Activated CD4-positive, alpha-beta T cell treated with anti-CD3 and anti-CD28 coated beads, Interleukin-10, Interleukin-2, amounts not matched to agents 100 ng/mL and 50 ng/mL, durations not matched to agents 16 hours and 8 hours (primary cell): ENCODE measurements around the gene PTBP2.
"Not testable (repeated sequence)": the region's sequence is repeated elsewhere in the genome, so short reads cannot be mapped to it uniquely, and the experiment has no call there.

Source experiments
- DNase-seq: peaks from one replicate; pipeline ENCODE4 v3.0.0-alpha.2; 2020

PTBP2 gene

DNA sequence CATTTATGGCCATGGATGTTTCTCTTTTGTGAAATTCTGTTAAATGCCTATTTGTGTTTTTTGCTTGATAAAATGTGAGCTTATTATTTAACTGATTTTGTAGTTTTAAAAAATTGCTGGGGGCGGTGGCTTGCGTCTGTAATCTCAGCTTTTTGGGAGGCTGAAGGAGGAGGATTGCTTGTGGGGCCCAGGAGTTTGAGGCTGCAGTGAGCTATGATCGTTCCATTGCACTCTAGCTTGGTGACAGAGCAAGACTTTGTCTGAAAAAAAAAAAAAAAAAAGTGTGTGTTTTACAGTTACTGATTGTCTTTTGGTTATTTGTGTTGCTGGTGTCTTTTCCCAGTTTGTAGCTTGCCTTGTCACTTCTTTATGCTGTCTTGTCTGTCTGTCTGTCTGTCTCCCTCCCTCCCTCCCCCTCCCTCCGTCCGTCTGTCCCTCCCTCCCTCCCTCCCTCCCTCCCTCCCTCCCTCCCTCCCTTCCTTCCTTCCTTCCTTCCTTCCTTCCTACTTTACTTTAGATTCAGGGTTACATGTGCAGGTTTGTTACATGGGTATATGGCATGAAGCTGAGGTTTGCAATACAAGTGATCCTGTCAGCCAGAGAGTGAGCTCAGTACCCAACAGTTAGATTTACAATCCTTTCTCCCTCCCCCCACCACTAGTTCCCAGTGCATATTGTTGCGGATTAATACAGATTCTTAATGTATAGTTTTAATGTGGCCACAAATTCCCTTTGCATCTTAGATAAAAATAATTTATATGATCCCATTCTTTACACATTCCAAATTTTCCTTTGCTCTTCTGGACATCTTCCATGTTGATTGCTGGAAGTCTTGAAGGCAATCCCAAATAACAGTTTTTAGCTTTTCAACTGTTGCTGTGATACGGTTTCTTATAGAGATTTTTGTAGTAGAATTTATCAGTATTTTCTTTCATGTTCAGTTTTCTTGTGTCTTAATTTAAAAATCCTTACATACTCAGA lies 25.1 kb downstream of the PTBP2 start:
- no peak for DNase-seq

DNA sequence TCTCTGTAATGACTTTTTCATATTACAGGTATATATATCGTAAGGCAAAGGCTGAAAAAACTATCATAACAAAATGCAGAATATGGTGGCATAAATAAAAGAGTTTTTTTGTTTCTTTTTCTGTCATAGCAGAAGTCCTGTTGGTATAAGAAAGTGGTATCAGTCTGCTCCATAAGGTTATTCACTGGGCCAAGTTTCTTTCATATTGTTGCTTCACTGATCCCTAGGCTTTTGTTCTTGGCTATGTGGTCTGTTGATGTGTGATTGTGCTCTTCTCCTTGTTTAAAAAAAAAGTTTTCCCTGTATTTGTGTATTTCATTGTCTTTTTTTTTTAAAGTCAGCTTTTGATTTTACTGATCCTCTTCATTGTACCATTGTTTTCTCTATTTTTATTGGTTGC lies 26.0 kb downstream of the PTBP2 start:
- DNase-seq = no peak

DNA sequence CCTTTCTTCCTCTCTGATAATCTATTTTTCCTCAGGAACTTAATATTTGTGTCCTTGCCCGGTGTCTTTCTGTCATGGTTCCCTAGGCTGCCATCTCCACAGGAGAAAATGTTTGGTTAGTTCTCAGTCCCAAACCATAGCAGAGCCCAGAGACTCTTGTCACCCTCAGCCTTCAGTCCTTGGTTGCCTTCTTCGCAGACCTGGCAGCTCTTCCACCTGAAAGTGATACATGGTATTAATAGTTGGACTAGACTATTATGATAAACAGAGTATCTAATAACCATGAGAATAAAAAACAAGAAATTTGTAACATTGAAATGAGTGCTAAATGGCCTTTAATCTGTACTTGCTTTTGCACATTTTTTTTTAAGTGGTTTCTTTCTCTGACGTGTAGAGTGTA lies 26.5 kb downstream of the PTBP2 start:
- no peak for DNase-seq

DNA sequence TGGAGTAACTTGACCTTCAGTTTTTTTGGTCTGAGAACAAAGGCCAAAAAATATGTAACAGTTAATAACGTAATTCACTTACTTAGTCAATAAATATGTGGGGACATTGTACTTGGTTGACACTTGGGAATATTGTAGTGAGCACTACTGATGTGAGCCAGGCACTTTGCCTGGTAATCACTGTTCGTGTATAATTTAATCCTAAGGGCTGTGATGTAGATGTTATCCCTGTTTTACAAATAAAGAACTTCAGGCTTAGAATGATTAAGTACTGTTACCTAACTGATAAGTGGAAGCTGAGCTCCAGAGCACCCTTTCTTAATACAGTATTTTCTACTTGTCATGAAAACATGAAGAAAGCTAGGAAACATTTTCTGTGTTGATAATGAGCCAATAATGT lies 28.0 kb downstream of the PTBP2 start:
- no peak for DNase-seq

- no peak for DNase-seq
Measured at GRCh38 chr1:96752394-96752793, 30.8 kb downstream of the PTBP2 start.

- no peak for DNase-seq
Measured at GRCh38 chr1:96756789-96757188, 35.2 kb downstream of the PTBP2 start.

GRCh38 chr1:96762586-96762985 lies 41.0 kb downstream of the PTBP2 start:
- DNase-seq = not testable (repeated sequence)

DNA sequence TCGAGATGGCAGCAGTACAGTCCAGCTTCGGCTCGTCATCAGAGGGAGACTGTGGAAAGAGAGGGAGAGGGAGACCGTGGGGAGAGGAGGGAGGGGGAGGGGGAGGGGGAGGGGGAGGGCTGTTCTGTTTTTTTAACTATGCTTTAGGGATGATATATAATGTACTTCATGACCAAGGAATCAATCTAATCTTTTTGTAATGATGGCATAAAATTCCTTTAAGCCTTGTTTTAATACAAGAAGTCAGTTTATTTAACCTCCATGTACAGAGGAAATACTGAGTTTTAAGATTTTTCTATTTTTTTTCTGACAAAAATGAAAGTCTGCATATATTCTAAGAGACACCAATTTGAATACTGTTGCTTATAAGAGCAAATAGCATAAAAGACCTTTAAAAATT lies 41.9 kb downstream of the PTBP2 start:
- DNase-seq = no peak

GRCh38 chr1:96764469-96764868 lies 42.9 kb downstream of the PTBP2 start:
- DNase-seq = no peak

DNA sequence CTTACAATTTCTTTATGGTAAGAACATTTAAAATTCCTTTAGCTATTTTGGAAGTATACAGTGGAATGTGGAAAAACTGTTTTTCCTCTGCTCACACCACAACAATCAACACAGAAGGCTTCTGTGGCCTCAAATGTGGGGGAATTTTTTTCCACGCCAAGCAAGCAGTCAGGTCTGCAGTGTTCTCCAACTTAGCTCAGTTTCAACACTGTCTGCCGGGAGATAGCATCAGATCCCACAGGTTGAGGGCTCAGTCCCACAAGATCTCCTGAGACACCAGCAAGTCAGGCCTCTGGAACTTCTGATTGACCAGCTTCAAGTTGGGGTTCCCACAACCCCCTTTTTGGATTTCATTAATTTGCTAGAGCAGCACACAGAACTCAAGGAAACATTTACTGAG lies 50.3 kb downstream of the PTBP2 start:
- no peak for DNase-seq

DNA sequence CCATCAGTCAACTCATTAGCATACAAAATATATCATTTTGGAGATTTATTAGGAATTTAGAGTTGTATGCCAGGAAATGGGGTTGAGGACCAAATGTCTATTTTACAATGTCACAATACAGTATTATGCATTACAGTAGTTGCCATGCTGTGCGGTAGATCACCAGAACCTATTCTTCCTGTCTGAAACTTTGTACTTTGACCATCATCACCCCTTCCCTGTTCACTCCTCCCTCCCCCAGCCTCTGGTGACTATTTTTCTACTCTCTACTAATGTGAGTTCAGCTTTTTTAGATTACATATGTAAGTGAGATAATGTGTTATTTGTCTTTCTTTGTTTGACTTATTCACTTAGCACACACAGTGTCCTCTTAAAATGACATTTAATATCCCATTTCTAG lies 50.8 kb downstream of the PTBP2 start:
- DNase-seq = no peak

DNA sequence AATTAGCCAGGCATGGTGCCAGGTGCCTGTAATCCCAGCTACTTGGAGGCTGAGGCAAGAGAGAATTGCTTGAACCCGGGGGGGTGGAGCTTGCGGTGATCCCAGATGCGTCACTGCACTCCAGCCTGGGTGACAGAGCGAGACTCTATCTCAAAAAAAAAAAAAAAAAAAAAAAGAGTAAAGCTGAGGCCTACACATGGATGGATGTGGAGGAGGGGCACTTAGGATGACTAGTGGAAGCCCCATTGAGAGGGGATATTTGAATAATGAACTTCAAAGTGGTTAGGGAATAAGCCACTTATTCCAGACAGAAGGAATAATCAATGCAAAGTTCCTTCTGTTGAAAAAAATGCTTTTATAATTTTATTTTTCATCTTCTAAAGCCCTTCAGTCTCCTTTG lies 51.4 kb downstream of the PTBP2 start:
- DNase-seq = no peak

DNA sequence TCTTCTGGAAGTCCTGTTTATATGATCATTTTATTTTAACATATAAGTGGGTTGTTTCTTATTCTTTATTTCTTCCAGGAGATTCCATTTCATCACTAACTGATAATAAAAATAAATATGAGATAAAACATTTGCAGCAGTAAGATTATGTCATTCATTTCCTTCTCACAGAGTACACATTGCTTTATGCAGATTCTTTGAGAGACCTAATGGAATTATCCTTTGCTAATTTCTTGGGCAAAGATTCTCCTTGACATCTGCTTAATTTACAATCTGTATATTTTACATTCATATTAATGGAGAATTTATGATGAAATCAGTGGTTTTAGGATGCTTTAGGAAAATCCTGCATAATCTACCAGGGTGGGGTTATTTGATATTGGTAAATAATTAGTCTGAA lies 60.6 kb downstream of the PTBP2 start:
- DNase-seq = no peak

DNA sequence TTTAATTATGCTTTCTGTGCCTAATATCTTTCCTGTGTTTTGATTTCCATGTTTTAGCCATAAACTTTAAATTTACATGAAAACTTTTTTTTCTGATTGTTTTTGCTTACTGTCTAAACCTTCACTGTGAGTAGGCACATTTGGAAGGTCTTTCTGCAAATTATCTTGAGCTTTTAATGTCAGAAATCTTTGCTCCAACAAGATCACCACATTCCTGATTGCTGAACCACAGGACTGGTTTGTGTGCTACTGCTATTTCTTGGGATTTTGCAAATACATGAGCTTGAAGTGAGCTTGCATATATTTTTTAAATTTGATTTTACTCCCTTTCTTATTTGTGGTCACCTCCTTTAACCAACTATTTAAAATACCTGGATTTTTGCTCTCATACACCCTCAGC lies 61.3 kb downstream of the PTBP2 start:
- no peak for DNase-seq

GRCh38 chr1:96790599-96790998 lies 69.0 kb downstream of the PTBP2 start:
- no peak for DNase-seq

DNA sequence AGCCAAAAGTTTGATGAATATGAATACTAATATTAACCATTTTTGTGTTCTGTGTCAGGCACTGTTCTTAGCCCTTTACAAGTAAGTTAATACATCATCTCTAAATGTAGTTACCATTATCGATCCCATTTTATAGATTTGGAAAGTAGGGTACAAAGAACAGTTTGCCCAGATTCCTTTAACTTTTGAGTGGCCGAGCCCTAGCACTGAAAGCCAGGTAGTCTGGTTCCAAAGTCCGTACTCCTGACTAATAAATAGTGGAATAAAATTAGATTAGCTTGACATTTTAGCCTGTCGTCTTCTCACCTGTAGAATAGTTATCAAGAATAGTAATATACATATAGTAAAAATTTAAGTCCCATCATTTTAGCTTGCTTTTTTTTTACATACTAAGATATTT lies 70.6 kb downstream of the PTBP2 start:
- DNase-seq = no peak

- not testable (repeated sequence) for DNase-seq
Measured at GRCh38 chr1:96801696-96802095, 80.1 kb downstream of the PTBP2 start.

GRCh38 chr1:96804648-96805047 lies 83.1 kb downstream of the PTBP2 start:
- DNase-seq = no peak

- no peak for DNase-seq
Measured at GRCh38 chr1:96808191-96808590, 86.6 kb downstream of the PTBP2 start.

GRCh38 chr1:96815914-96816313 lies 94.3 kb downstream of the PTBP2 start:
- DNase-seq = no peak

GRCh38 chr1:96820107-96820506 lies 98.5 kb downstream of the PTBP2 start:
- DNase-seq = no peak

GRCh38 chr1:96820671-96821070 lies 99.1 kb downstream of the PTBP2 start:
- peak; percentile 1 for DNase-seq

GRCh38 chr1:96825231-96825630 lies 103.6 kb downstream of the PTBP2 start:
- no peak for DNase-seq

DNA sequence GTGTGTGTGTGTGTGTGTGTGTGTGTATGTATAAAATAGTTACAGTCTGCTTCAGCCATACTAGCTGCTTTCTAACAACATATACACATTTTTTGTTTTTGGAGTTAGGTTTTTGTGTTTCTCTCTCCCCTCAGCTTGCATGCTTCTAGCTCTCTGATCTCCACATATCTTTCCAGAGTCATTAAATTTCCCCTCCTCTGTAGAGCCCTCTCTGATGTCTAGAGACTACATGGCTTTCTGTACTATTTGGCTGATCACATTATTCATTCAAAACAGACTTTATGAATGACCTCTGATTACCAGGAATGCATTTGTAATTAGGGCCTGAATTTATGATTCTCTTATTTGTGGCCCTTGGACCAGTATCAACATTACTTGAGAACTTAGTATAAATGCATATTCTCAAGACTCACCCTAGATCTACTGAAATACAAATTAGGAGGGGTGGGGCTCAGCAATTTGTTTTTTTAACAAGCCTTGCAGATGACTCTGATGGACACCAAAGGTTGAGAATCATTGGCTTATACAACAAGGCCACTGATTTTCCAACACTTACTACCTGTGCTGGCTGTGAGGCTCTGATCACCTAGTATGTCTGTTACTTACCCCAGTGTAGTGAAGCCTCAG lies 104.5 kb downstream of the PTBP2 start:
- no peak for DNase-seq
